ENCODE measurements around the gene GTF2I.
"Not testable (repeated sequence)": the region's sequence is repeated elsewhere in the genome, so short reads cannot be mapped to it uniquely, and the experiment has no call there.

The GTF2I gene

DNA sequence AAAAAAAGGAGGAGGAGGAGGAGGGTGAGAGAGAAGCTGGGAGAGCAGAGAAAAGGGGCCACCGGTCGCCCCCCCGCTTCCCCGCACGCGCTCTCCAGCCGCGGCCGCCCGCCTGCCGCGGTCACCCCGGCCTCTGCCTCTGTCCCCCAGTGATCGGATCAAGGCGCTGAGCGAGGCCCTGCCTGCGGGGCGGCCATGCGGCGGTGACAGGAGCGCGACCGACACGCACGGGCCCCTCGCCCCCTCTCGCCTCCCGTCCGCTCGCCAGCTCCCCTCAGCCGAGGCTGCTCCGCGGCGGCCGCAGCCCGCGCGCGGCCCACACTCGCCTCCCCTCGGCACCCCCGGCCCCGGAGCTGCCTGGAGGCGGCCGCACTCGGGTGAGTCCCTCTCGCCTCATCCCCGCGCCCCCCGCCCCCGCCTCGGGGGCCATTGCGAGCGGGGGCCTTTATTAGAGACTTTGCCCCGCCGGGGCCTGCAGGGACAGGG, at the start of gene GTF2I:
Gene GTF2I (plus strand): TSS at position 27 of the 486 bp plus-strand sequence. CDS start 31,411 bp downstream, outside the sequence.
- no peak for DNase-seq

- DNase-seq, result no peak
Measured at GRCh38 chr7:74612015-74612829, 45.3 kb upstream of the GTF2I start.

GRCh38 chr7:74615933-74616780, 41.4 kb upstream of the GTF2I start:
- DNase-seq, result no peak

- no peak for DNase-seq
Measured at GRCh38 chr7:74617180-74617744, 40.3 kb upstream of the GTF2I start.

GRCh38 chr7:74619235-74619860, 38.2 kb upstream of the GTF2I start:
- DNase-seq, result no peak

GRCh38 chr7:74622228-74622749, 35.2 kb upstream of the GTF2I start:
- DNase-seq, result no peak

- no peak for DNase-seq
Measured at GRCh38 chr7:74623135-74623534, 34.4 kb upstream of the GTF2I start.

DNA sequence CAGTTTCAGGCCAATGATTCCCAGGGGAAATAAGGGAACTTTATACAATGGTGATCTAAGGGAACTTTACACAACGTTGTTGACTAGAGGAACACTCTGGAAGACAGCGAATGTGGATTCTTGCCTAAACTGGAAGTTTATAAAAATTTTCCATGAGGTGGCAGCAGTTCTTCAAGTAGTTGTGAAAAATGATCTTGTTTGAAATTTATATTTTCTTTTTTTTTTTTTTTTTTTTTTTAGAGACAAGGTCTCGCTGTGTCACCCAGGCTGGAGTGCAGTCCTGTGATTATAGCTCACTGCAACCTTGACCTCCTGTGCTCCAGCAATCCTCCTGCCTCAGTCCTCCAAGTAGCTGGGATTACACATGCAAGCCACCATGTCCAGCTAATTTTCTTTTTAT, 32.1 kb upstream of the GTF2I start:
- no peak for DNase-seq

DNA sequence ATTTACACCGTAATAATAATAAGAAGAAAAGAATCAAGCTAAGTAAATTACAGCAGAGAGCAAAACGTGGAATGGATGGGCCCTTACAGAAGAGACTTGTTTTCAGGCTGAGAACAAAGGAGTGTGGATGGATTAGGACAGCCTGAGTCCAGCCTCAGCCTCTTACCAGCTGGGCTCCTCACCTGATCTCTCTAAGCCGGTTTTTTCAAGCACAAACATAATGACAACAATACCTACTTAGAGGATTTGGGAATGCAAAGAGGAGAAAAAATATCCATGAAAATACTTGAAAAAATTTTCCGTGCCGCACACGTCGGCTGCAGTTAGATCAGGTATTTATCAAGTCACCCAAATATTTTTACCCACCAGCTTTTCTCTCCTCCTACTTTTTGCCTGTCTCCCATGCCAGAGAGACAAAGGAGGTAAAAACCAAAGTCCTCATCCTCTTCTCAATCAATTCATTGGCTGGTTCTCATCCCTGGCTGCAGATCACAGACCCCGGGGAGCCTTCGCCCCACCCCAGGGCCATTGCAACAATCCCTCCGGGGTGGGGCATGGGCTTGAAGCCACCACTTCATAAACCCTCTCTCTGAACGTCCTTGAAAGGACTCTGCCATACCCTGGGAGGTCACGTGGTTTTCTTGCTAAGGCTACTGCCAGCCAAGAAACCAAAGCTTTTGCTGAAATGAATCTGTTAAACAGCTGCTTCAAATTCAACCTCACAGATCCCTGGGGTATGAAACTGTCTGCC, 29.7 kb upstream of the GTF2I start:
- DNase-seq, result no peak

GRCh38 chr7:74632505-74632904, 25.0 kb upstream of the GTF2I start:
- no peak for DNase-seq

DNA sequence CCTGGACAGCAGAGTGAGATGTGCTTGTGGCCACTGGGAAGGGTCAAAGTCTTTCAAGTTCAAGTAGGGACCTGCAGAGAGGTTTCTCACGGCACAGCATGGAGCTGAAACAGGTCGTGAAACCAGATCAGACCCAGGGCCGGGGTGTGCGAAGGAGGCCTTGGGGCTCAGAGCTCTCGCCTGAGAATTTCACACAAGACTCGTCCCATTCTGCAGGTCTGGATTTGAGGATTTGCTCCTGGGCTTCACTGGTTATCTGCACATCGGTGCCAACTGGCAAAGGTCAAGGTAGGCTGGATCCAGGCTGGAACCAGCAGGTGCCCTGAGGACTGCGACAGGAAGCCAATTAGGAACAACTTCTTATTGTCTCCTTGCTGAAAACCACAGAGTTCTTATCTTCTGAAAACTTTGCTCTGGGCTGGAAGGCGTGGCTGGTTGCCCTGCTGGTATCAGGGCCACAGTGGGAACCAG, 24.0 kb upstream of the GTF2I start:
- DNase-seq, result no peak

- DNase-seq, result no peak
Measured at GRCh38 chr7:74637745-74638144, 19.8 kb upstream of the GTF2I start.

DNA sequence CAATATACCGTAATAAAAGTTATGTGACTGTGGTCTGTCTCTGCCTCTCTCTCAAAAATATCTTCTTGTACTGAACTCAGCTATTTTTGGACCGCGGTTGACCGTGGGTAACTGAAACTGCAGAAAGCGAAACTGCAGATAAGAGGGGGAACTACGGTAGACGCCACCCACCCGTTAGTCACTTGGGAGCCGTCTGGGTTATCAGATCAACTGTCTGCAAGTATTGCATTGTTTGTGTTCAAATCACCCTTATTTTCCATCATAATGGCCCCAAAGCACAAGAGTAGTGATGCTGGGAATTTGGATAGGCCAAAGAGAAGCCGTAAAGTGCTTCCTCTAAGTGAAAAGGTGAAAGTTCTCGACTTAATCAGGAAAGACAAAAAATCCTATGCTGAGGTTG, 7.5 kb upstream of the GTF2I start:
- DNase-seq, result not testable (repeated sequence)

GRCh38 chr7:74650493-74651132, 6.9 kb upstream of the GTF2I start:
- DNase-seq, result not testable (repeated sequence)

DNA sequence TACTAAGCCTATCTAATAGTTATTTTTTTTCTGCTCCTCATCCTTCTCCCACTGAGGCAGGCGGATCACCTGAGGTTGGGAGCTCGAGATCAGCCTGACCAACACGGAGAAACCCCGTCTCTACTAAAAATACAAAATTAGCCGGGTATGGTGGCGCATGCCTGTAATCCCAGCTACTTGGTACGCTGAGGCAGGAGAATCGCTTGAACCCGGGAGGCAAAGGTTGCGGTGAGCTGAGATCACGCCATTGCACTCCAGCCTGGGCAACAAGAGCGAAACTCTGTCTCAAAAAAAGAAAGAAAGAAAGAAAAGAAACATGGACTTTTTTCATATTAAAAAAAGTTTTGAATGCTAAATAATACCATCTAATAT, 6.4 kb upstream of the GTF2I start:
- DNase-seq, result not testable (repeated sequence)

- no peak for DNase-seq
Measured at GRCh38 chr7:74653686-74654181, 3.8 kb upstream of the GTF2I start.

GRCh38 chr7:74654811-74655210, 2.7 kb upstream of the GTF2I start:
- no peak for DNase-seq

- no peak for DNase-seq
Measured at GRCh38 chr7:74655324-74655723, 2.2 kb upstream of the GTF2I start.

- no peak for DNase-seq
Measured at GRCh38 chr7:74655768-74656440, 1.6 kb upstream of the GTF2I start.

- DNase-seq, result no peak
Measured at GRCh38 chr7:74656441-74656836, 1.1 kb upstream of the GTF2I start.

All from 8988T (cell line).